H1 (cell line): ENCODE measurements around the gene DHRS3. TPM values are rescaled to one million over a fixed set of nuclear protein-coding genes. Genes with fewer than 3 reads are reported as not detected.

Source experiments
- CTCF ChIA-PET: fragments of 300-600 bp; sonication (Branson Sonifier 250); formaldehyde crosslinking; loops from one replicate; lab custom pipeline; 2021; ENCODE audit not compliant: partially characterized antibody; lab: Charles Lee
- POLR2A ChIA-PET: fragments of 300-600 bp; sonication (Branson Sonifier 250); formaldehyde crosslinking; loops from one replicate; lab custom pipeline; 2021; ENCODE audit warnings: inconsistent platforms; ENCODE audit not compliant: partially characterized antibody; lab: Charles Lee
- DNase-seq, 2 experiments: peaks; one replicate each; pipeline versions ENCODE4 v3.0.0 to v3.0.0-alpha.2; 2010 to 2022; ENCODE audit warnings: low spot score in 2 of 2, low read depth in 1 of 2, mixed read lengths in 1 of 2
- FAIRE-seq: peaks from 2 replicates; lab custom pipeline; 2011; peaks lifted over from hg19 to GRCh38; lab: Jason Lieb, UNC
- H2AFZ ChIP-seq: 2 replicates; pipeline ENCODE4 v1.8.1; 2012; ENCODE audit warnings: low read length, inconsistent platforms
- H2AK5ac ChIP-seq: 2 replicates; pipeline ENCODE4 v1.6.1; 2013; ENCODE audit warnings: low read depth, low read length
- H2BK120ac ChIP-seq: replicated peaks from 2 replicates; pipeline ENCODE3; 2013; ENCODE audit warnings: low read depth, low read length, inconsistent platforms
- H2BK12ac ChIP-seq: 2 replicates; pipeline ENCODE4 v1.6.1; 2013; ENCODE audit warnings: low read depth, low read length
- H2BK15ac ChIP-seq: 2 replicates; pipeline ENCODE4 v1.6.1; 2013; ENCODE audit warnings: low read length
- H2BK20ac ChIP-seq: 2 replicates; pipeline ENCODE4 v1.6.1; 2013; ENCODE audit warnings: low read length
- H2BK5ac ChIP-seq: 2 replicates; pipeline ENCODE4 v1.6.1; 2013; ENCODE audit warnings: low read depth, low read length
- H3K14ac ChIP-seq: 2 replicates; pipeline ENCODE4 v1.6.1; 2013; ENCODE audit warnings: inconsistent platforms; ENCODE audit not compliant: insufficient read length
- H3K18ac ChIP-seq: 2 replicates; pipeline ENCODE4 v1.6.1; 2013; ENCODE audit warnings: low read length; ENCODE audit errors: extremely low read depth
- H3K23ac ChIP-seq: 2 replicates; pipeline ENCODE4 v1.6.1; 2013; ENCODE audit warnings: inconsistent platforms; ENCODE audit not compliant: insufficient read length
- H3K23me2 ChIP-seq: 2 replicates; pipeline ENCODE4 v1.6.1; 2013; ENCODE audit warnings: low read depth, low read length
- H3K27ac ChIP-seq: 2 replicates; pipeline ENCODE4 v1.6.1; 2011; ENCODE audit warnings: low read depth, low read length, inconsistent platforms
- H3K27me3 ChIP-seq, 4 experiments: replicated peaks in 1 of 4; 1 replicate in 1 of 4; 2 replicates in 3 of 4; pipeline versions ENCODE4 v1.6.1 to v1.8.1; 2011 to 2013; ENCODE audit warnings: low read length in 3 of 4, mild to moderate bottlenecking in 3 of 4, inconsistent platforms in 2 of 4, mixed read lengths in 2 of 4, moderate library complexity in 1 of 4; ENCODE audit not compliant: control insufficient read depth in 3 of 4, insufficient read depth in 3 of 4; ENCODE audit errors: extremely low read depth in 1 of 4
- H3K36me3 ChIP-seq, 4 experiments: 2 replicates each; pipeline versions ENCODE4 v1.6.1 to v1.8.1; 2011 to 2013; ENCODE audit warnings: mild to moderate bottlenecking in 4 of 4, low read length in 3 of 4, moderate library complexity in 2 of 4, control low read depth in 1 of 4, inconsistent platforms in 1 of 4; ENCODE audit not compliant: insufficient read depth in 4 of 4, control insufficient read depth in 2 of 4
- H3K4ac ChIP-seq: replicated peaks from 2 replicates; pipeline ENCODE3; 2013; ENCODE audit warnings: low read length, low read depth, mixed read lengths, inconsistent platforms; ENCODE audit not compliant: insufficient read length
- H3K4me1 ChIP-seq, 4 experiments: replicated peaks in 1 of 4; 1 replicate in 1 of 4; 2 replicates in 3 of 4; pipeline versions ENCODE4 v1.6.1 to v1.8.1; 2011 to 2013; ENCODE audit warnings: low read length in 3 of 4, inconsistent platforms in 2 of 4, mixed read lengths in 1 of 4; ENCODE audit not compliant: insufficient read depth in 4 of 4, control insufficient read depth in 3 of 4
- H3K4me2 ChIP-seq, 2 experiments: 2 replicates each; pipeline versions ENCODE4 v1.6.1 to v1.8.1; 2011 to 2013; ENCODE audit warnings: low read depth in 2 of 2, low read length in 2 of 2, control low read depth in 1 of 2, inconsistent platforms in 1 of 2, mild to moderate bottlenecking in 1 of 2; ENCODE audit not compliant: insufficient read depth in 1 of 2
- H3K4me3 ChIP-seq, 4 experiments: fragments of 200-600, 300-600 bp in 1 of 4; sonication (generic), shearing (Covaris generic), sonication (Bioruptor Twin) in 1 of 4; 2 replicates each; pipeline versions ENCODE4 v1.5.1 to v1.8.1; 2011 to 2016; ENCODE audit warnings: low read length in 4 of 4, low read depth in 3 of 4, control low read depth in 2 of 4, inconsistent platforms in 2 of 4, mild to moderate bottlenecking in 2 of 4, mixed read lengths in 1 of 4, moderate library complexity in 1 of 4; ENCODE audit not compliant: insufficient read depth in 2 of 4; ENCODE audit errors: extremely low read depth in 1 of 4
- H3K56ac ChIP-seq: replicated peaks from 2 replicates; pipeline ENCODE3; 2013; ENCODE audit warnings: low read depth, mild to moderate bottlenecking, mixed read lengths, low read length, inconsistent platforms; ENCODE audit not compliant: insufficient read length
- H3K79me1 ChIP-seq: 2 replicates; pipeline ENCODE4 v1.6.1; 2013; ENCODE audit warnings: low read depth, low read length, control low read depth
- H3K79me2 ChIP-seq, 2 experiments: 2 replicates each; pipeline versions ENCODE4 v1.6.1 to v1.8.1; 2012 to 2013; ENCODE audit warnings: low read length in 2 of 2, mild to moderate bottlenecking in 2 of 2, inconsistent platforms in 1 of 2; ENCODE audit not compliant: insufficient read depth in 2 of 2, control insufficient read depth in 1 of 2
- H3K9ac ChIP-seq, 4 experiments: replicated peaks in 1 of 4; 1 replicate in 1 of 4; 2 replicates in 3 of 4; pipeline versions ENCODE4 v1.6.1 to v1.8.1; 2011 to 2013; ENCODE audit warnings: low read depth in 3 of 4, low read length in 3 of 4, control low read depth in 2 of 4, mild to moderate bottlenecking in 2 of 4, moderate library complexity in 2 of 4, inconsistent platforms in 1 of 4; ENCODE audit errors: extremely low read depth in 1 of 4
- H3K9me3 ChIP-seq, 2 experiments: 2 replicates each; pipeline versions ENCODE4 v1.6.1 to v1.8.1; 2012 to 2013; ENCODE audit warnings: mild to moderate bottlenecking in 2 of 2, moderate library complexity in 2 of 2, control low read depth in 1 of 2, inconsistent platforms in 1 of 2, low read depth in 1 of 2, low read length in 1 of 2, mixed read lengths in 1 of 2; ENCODE audit not compliant: insufficient read depth in 2 of 2
- H4K20me1 ChIP-seq, 2 experiments: replicated peaks in 1 of 2; 2 replicates each; pipeline versions ENCODE3 to v1.8.1; 2011 to 2013; ENCODE audit warnings: inconsistent platforms in 2 of 2, low read length in 2 of 2, mild to moderate bottlenecking in 1 of 2; ENCODE audit not compliant: insufficient read depth in 2 of 2, control insufficient read depth in 1 of 2
- H4K5ac ChIP-seq: 2 replicates; pipeline ENCODE4 v1.6.1; 2013; ENCODE audit warnings: low read length, low read depth, mixed read lengths, inconsistent platforms; ENCODE audit not compliant: insufficient read length
- H4K8ac ChIP-seq: 2 replicates; pipeline ENCODE4 v1.8.0; 2013; ENCODE audit warnings: mild to moderate bottlenecking, moderate library complexity, low read length, inconsistent platforms; ENCODE audit not compliant: insufficient read depth; ENCODE audit errors: extremely low read depth
- H4K91ac ChIP-seq: replicated peaks from 2 replicates; pipeline ENCODE3; 2013; ENCODE audit warnings: low read length, mixed read lengths, inconsistent platforms; ENCODE audit not compliant: insufficient read length
- CTBP2 ChIP-seq: IDR thresholded peaks from 2 replicates; pipeline ENCODE4 v1.7.0; 2011; ENCODE audit warnings: borderline replicate concordance, mild to moderate bottlenecking, moderate library complexity, mixed read lengths, low read length; ENCODE audit not compliant: insufficient read depth, insufficient read length
- MAFK ChIP-seq: IDR thresholded peaks from 2 replicates; pipeline ENCODE4 v1.6.1; 2012; ENCODE audit warnings: low read depth, mild to moderate bottlenecking, improper control_type of control experiment, low read length
- SIX5 ChIP-seq: IDR thresholded peaks from 2 replicates; pipeline ENCODE4 v1.6.1; 2011; ENCODE audit warnings: mild to moderate bottlenecking, low read depth, low read length
- SP2 ChIP-seq: IDR thresholded peaks from 2 replicates; pipeline ENCODE4 v1.6.1; 2012; ENCODE audit warnings: mild to moderate bottlenecking, low read length, inconsistent platforms
- SP4 ChIP-seq: IDR thresholded peaks from 2 replicates; pipeline ENCODE4 v1.6.1; 2012; ENCODE audit warnings: low read length, inconsistent platforms
- TCF12 ChIP-seq: IDR thresholded peaks from 2 replicates; pipeline ENCODE4 v1.6.1; 2011; ENCODE audit warnings: low read depth, mild to moderate bottlenecking, low read length
- WGBS, 2 experiments: shearing (Covaris generic) in 1 of 2; methylation state at CpG; one replicate each; pipeline versions ENCODE4 v1.1.6 to v1.1.7; 2013 to 2015; ENCODE audit warnings: low lambda C conversion rate in 2 of 2, mixed read lengths in 2 of 2, inconsistent platforms in 1 of 2, low coverage in 1 of 2, missing lambda C conversion rate in 1 of 2; ENCODE audit not compliant: insufficient replicate concordance in 2 of 2, insufficient coverage in 1 of 2, insufficient read length in 1 of 2; ENCODE audit errors: extremely low coverage in 1 of 2, missing lambda C conversion rate in 1 of 2; 5-methylcytosine and 5-hydroxymethylcytosine counted together
- polyA plus RNA-seq, 7 experiments: library from polyadenylated mRNA; depleted of rRNA in 3 of 7; stranded (reverse) in 5 of 7; unstranded in 2 of 7; fragments of >200 nt in 5 of 7; fragments of 200-250 nt in 2 of 7; gene quantifications; 1 replicate in 5 of 7; 2 replicates in 1 of 7; 4 replicates in 1 of 7; pipeline versions ENCODE4 v1.2.1 to v1.2.3, GENCODE V29; 2011 to 2013; ENCODE audit warnings: missing spikeins in 2 of 7, mixed read lengths in 2 of 7
- total RNA-seq: library from RNA; stranded (reverse); fragmentation: NEBNext Ultra II Directional; extraction: Animal tissue kit (Norgen Biotek cat#: 25700); gene quantifications from 2 replicates; pipeline ENCODE4 v1.2.1, GENCODE V29; 2021

The DHRS3 gene
- total and polyA plus RNA-seq, 2 of the 8 experiments (the other 6 are each of a cell fraction or from before 2014, with no cell fraction given): 32.5 to 36.4 TPM

- Histone ChIP-seq H3K56ac (no peak overlapping the region), H2AK5ac (no peak overlapping the region), H3K79me1 (no peaks in the 10 kb centered on the region), H3K4me1 (peaks cover 10 to 29% (median 19%) of the 10 kb centered on the region in 4 experiments), H3K4me3 (no peak overlapping the region), H3K27ac (no peak overlapping the region), H3K9me3 (peaks cover 0 to 4% of the 10 kb centered on the region in 2 experiments; a peak in 2 of 4 replicates), H2BK15ac (peak overlapping the region; percentile 97; the same call in 1 of the 2 replicates), H4K91ac (no peak overlapping the region), H4K5ac (no peak overlapping the region), H3K23me2 (no peaks in the 10 kb centered on the region), H3K36me3 (no peaks in the 10 kb centered on the region; a peak in 1 of 8 replicates), H3K79me2 (no peaks in the 10 kb centered on the region), H2BK12ac (peak overlapping the region; percentile 84; the same call in 1 of the 2 replicates), H3K4ac (no peak overlapping the region), H3K14ac (no peak overlapping the region), H2AFZ (no peak overlapping the region), H3K18ac (peak overlapping the region; percentile 83; the same call in 1 of the 2 replicates), H3K4me2 (no peak overlapping the region), H3K23ac (no peak overlapping the region), H2BK20ac (peak overlapping the region; percentile 92), H4K20me1 (no peaks in the 10 kb centered on the region), H4K8ac (peak overlapping the region; percentile 8; the same call in 1 of the 2 replicates), H3K27me3 (no peaks in the 10 kb centered on the region), H3K9ac (no peak overlapping the region), H2BK5ac (peak overlapping the region; percentile 44; the same call in 1 of the 2 replicates), H2BK120ac (no peak overlapping the region)
- no peak for FAIRE-seq
- TF ChIP-seq CTBP2 (no peak), SIX5 (no peak), SP2 (no peak), MAFK (no peak), SP4 (no peak), TCF12 (no peak)
- 85% methylated on average over 18 of the region's 18 CpGs; no CpG with 5 or more reads in 1 of the 2 experiments for WGBS, 2 experiments
- ChIA-PET CTCF (interaction anchor here (0.6 to 6.6 kb wide), 3 partner anchors 14 to 343 kb away, joined by 3 to 30 read pairs (median 3); no protein-coding TSS in a partner anchor), POLR2A (interaction anchor here (1.2 to 1.4 kb wide), 3 partner anchors 12 to 33 kb away, joined by 3 to 9 read pairs (median 3); no protein-coding TSS in a partner anchor)
- DNase-seq: no peak
Observed at GRCh38 chr1:12634696-12635202, 16.7 kb upstream of the DHRS3 start.
